Neural progenitor cell (in vitro differentiated cells): ENCODE results near the gene MRO. TPM values are rescaled to one million over a fixed set of nuclear protein-coding genes. Genes with fewer than 3 reads are reported as not detected.

Source experiments
- DNase-seq: peaks from one replicate; pipeline ENCODE4 v3.0.0-alpha.2; 2016; ENCODE audit warnings: low spot score
- H2AFZ ChIP-seq: fragments of 200-600 bp; sonication (generic); replicated peaks from 2 replicates; pipeline ENCODE4 v1.6.1; 2016; ENCODE audit warnings: antibody characterized with exemption
- H3F3A ChIP-seq: fragments of 200-600 bp; sonication (generic); 2 replicates; pipeline ENCODE4 v1.6.1; 2016; ENCODE audit warnings: antibody characterized with exemption, low read depth
- H3K27ac ChIP-seq: fragments of 200-600 bp; sonication (generic); 2 replicates; pipeline ENCODE4 v1.5.1; 2016; ENCODE audit warnings: mild to moderate bottlenecking
- H3K27me3 ChIP-seq: fragments of 200-600 bp; sonication (generic); 2 replicates; pipeline ENCODE4 v1.6.1; 2016; ENCODE audit warnings: mild to moderate bottlenecking, moderate library complexity
- H3K36me3 ChIP-seq: fragments of 200-600 bp; sonication (generic); 2 replicates; pipeline ENCODE4 v1.5.1; 2016
- H3K4me1 ChIP-seq: fragments of 200-600 bp; sonication (generic); 2 replicates; pipeline ENCODE4 v1.6.1; 2016; ENCODE audit warnings: mixed run types
- H3K4me2 ChIP-seq: fragments of 200-600 bp; sonication (generic); 2 replicates; pipeline ENCODE4 v1.6.1; 2016
- H3K4me3 ChIP-seq: fragments of 200-600 bp; sonication (generic); 2 replicates; pipeline ENCODE4 v1.5.1; 2016
- H3K79me2 ChIP-seq: fragments of 200-600 bp; sonication (generic); 2 replicates; pipeline ENCODE4 v1.6.1; 2016; ENCODE audit warnings: low read depth
- H3K9ac ChIP-seq: fragments of 200-600 bp; sonication (generic); 2 replicates; pipeline ENCODE4 v1.6.1; 2016
- H3K9me3 ChIP-seq: fragments of 200-600 bp; sonication (generic); 2 replicates; pipeline ENCODE4 v1.5.1; 2016; ENCODE audit warnings: low read depth
- H4K20me1 ChIP-seq: fragments of 200-600 bp; sonication (generic); 2 replicates; pipeline ENCODE4 v1.6.1; 2016; ENCODE audit warnings: low read depth
- H3K27ac Mint-ChIP-seq: 3 replicates; pipeline ENCODE4 v1.8.0; 2021; ENCODE audit warnings: mixed read lengths
- H3K27me3 Mint-ChIP-seq: 2 replicates; pipeline ENCODE4 v1.8.0; 2022; ENCODE audit warnings: low read depth, mild to moderate bottlenecking, inconsistent platforms, moderate library complexity, mixed read lengths; ENCODE audit not compliant: insufficient read depth
- H3K36me3 Mint-ChIP-seq: 3 replicates; pipeline ENCODE4 v1.8.0; 2021; ENCODE audit warnings: mixed read lengths
- H3K4me1 Mint-ChIP-seq: 3 replicates; pipeline ENCODE4 v1.8.0; 2021; ENCODE audit warnings: mixed read lengths
- H3K4me3 Mint-ChIP-seq: 3 replicates; pipeline ENCODE4 v1.8.0; 2021; ENCODE audit warnings: mild to moderate bottlenecking, moderate library complexity, mixed read lengths
- H3K9me3 Mint-ChIP-seq: 3 replicates; pipeline ENCODE4 v1.8.0; 2020; ENCODE audit warnings: mixed read lengths
- CTCF ChIP-seq: fragments of 200-600 bp; sonication (generic); IDR thresholded peaks from 2 replicates; pipeline ENCODE4 v1.5.1; 2017; ENCODE audit warnings: antibody characterized with exemption, mild to moderate bottlenecking
- EZH2 ChIP-seq: fragments of 200-600 bp; sonication (generic); IDR thresholded peaks from 2 replicates; pipeline ENCODE4 v1.6.1; 2017; ENCODE audit warnings: antibody characterized with exemption, mild to moderate bottlenecking, moderate library complexity
- EZH2phosphoT487 ChIP-seq: fragments of 200-600 bp; sonication (generic); IDR thresholded peaks from 2 replicates; pipeline ENCODE4 v1.6.1; 2017; ENCODE audit warnings: antibody characterized with exemption
- total RNA-seq: library from RNA; depleted of rRNA; stranded (reverse); fragments of >200 nt; gene quantifications from 2 replicates; pipeline ENCODE4 v1.2.3, GENCODE V29; 2015; ENCODE audit warnings: low replicate concordance

Gene MRO
- total RNA-seq, 1 donor from 2014 or later = not detected

GRCh38 chr18:50749945-50750344 lies 69.9 kb downstream of the MRO start:
- Histone ChIP-seq H2AFZ (no peak overlapping the region), H3K9me3 (no peaks in the 10 kb centered on the region), H3K9ac (no peak overlapping the region), H3K4me1 (peaks cover 47% of the 10 kb centered on the region), H4K20me1 (no peaks in the 10 kb centered on the region), H3K36me3 (no peaks in the 10 kb centered on the region), H3K79me2 (no peaks in the 10 kb centered on the region), H3K27me3 (no peaks in the 10 kb centered on the region), H3K4me3 (no peak overlapping the region), H3K4me2 (no peak overlapping the region), H3F3A (peaks cover 30% of the 10 kb centered on the region), H3K27ac (no peak overlapping the region)
- Mint-ChIP-seq H3K27ac (peak overlapping the region; percentile 98), H3K4me1 (peaks cover 56% of the 10 kb centered on the region), H3K4me3 (peak overlapping the region; percentile 21), H3K27me3 (peaks cover 8% of the 10 kb centered on the region), H3K36me3 (peaks cover 1% of the 10 kb centered on the region), H3K9me3 (peaks cover 28% of the 10 kb centered on the region)
- no peak for DNase-seq
- TF ChIP-seq EZH2 (no peak), CTCF (no peak), EZH2phosphoT487 (no peak)

- H3K4me1 Mint-ChIP-seq = peaks cover 56% of the 10 kb centered on the region
- TF ChIP-seq EZH2phosphoT487 = no peak
- no peak for TF ChIP-seq CTCF
- no peak for TF ChIP-seq EZH2
- Histone ChIP-seq H3K9ac (no peak overlapping the region), H3K4me2 (peak overlapping the region; percentile 56), H3K4me3 (no peak overlapping the region), H3K27ac (no peak overlapping the region), H3F3A (peaks cover 30% of the 10 kb centered on the region), H3K36me3 (no peaks in the 10 kb centered on the region), H3K4me1 (peaks cover 47% of the 10 kb centered on the region), H2AFZ (no peak overlapping the region), H4K20me1 (no peaks in the 10 kb centered on the region), H3K9me3 (no peaks in the 10 kb centered on the region), H3K79me2 (no peaks in the 10 kb centered on the region), H3K27me3 (no peaks in the 10 kb centered on the region)
- H3K36me3 Mint-ChIP-seq = peaks cover 1% of the 10 kb centered on the region
- peak overlapping the region; percentile 98 for H3K27ac Mint-ChIP-seq
- peaks cover 26% of the 10 kb centered on the region for H3K9me3 Mint-ChIP-seq
- peaks cover 8% of the 10 kb centered on the region for H3K27me3 Mint-ChIP-seq
- no peak for DNase-seq
- H3K4me3 Mint-ChIP-seq = peak overlapping the region; percentile 21
Observed at GRCh38 chr18:50749421-50749820, 70.4 kb downstream of the MRO start.

GRCh38 chr18:50748243-50749229 lies 71.3 kb downstream of the MRO start:
- H2AFZ ChIP-seq = no peak overlapping the region
- H3K4me3 Mint-ChIP-seq = peak overlapping the region; percentile 56

More at GRCh38 chr18:50748243-50749229, 71.3 kb downstream of the MRO start:
- Histone ChIP-seq H3K36me3 (no peaks in the 10 kb centered on the region), H3K79me2 (no peaks in the 10 kb centered on the region), H3K27me3 (no peaks in the 10 kb centered on the region), H3K4me3 (no peak overlapping the region), H3K9ac (no peak overlapping the region), H3K4me1 (peaks cover 47% of the 10 kb centered on the region), H3K4me2 (peak overlapping the region; percentile 56), H3K27ac (peak overlapping the region; percentile 89), H3F3A (peaks cover 30% of the 10 kb centered on the region), H4K20me1 (no peaks in the 10 kb centered on the region), H3K9me3 (no peaks in the 10 kb centered on the region)
- peaks cover 8% of the 10 kb centered on the region for H3K27me3 Mint-ChIP-seq
- TF ChIP-seq EZH2phosphoT487 = no peak
- no peak for TF ChIP-seq CTCF
- TF ChIP-seq EZH2 = peak; percentile 32
- peaks cover 56% of the 10 kb centered on the region for H3K4me1 Mint-ChIP-seq
- H3K27ac Mint-ChIP-seq = peak overlapping the region; percentile 98
- H3K36me3 Mint-ChIP-seq = peaks cover 1% of the 10 kb centered on the region
- DNase-seq = peak; percentile 82
- H3K9me3 Mint-ChIP-seq = peaks cover 27% of the 10 kb centered on the region
